SK-N-SH treated with all-trans-retinoic acid at 6 μM for 48 hours (cell line): ENCODE data around the gene PMM1.

Experiments used
- ARNTL ChIP-seq: fragments of 450-650 bp; formaldehyde crosslinking; IDR thresholded peaks from 2 replicates; pipeline ENCODE4 v1.5.0; 2020; ENCODE audit warnings: low read depth, mild to moderate bottlenecking, moderate library complexity, borderline replicate concordance
- ESRRG ChIP-seq: fragments of 250-450 bp; sonication (Bioruptor Pico); IDR thresholded peaks from 2 replicates; pipeline ENCODE4 v1.6.1; 2021; ENCODE audit warnings: mild to moderate bottlenecking
- GLIS3 ChIP-seq: fragments of 250-450 bp; sonication (Bioruptor Pico); IDR thresholded peaks from 2 replicates; pipeline ENCODE4 v1.5.0; 2020; ENCODE audit warnings: mild to moderate bottlenecking, moderate library complexity
- ISL1 ChIP-seq: fragments of 250-450 bp; sonication (Bioruptor Pico); IDR thresholded peaks from 2 replicates; pipeline ENCODE4 v2.1.2; 2022; ENCODE audit warnings: mild to moderate bottlenecking, moderate library complexity
- PATZ1 ChIP-seq: fragments of 250-450 bp; sonication (Bioruptor Pico); IDR thresholded peaks from 2 replicates; pipeline ENCODE4 v1.8.0; 2020; ENCODE audit warnings: mild to moderate bottlenecking, moderate library complexity, borderline replicate concordance
- PPARA ChIP-seq: fragments of 250-450 bp; sonication (Bioruptor Pico); IDR thresholded peaks from 2 replicates; pipeline ENCODE4 v1.5.0; 2020; ENCODE audit warnings: mild to moderate bottlenecking, borderline replicate concordance
- RARB ChIP-seq: fragments of 250-450 bp; sonication (Bioruptor Pico); IDR thresholded peaks from 2 replicates; pipeline ENCODE4 v1.8.0; 2021; ENCODE audit warnings: mild to moderate bottlenecking, moderate library complexity
- TSHZ2 ChIP-seq: fragments of 250-450 bp; sonication (Bioruptor Pico); IDR thresholded peaks from 2 replicates; pipeline ENCODE4 v1.5.0; 2020; ENCODE audit warnings: mild to moderate bottlenecking, moderate library complexity
- ZC3H10 ChIP-seq: fragments of 250-450 bp; sonication (Bioruptor Pico); IDR thresholded peaks from 2 replicates; pipeline ENCODE4 v1.5.1; 2021; ENCODE audit warnings: mild to moderate bottlenecking, moderate library complexity
- ZFP30 ChIP-seq: fragments of 450-650 bp; formaldehyde crosslinking; IDR thresholded peaks from 2 replicates; pipeline ENCODE4 v1.5.0; 2022; ENCODE audit warnings: mild to moderate bottlenecking, moderate library complexity

DNA sequence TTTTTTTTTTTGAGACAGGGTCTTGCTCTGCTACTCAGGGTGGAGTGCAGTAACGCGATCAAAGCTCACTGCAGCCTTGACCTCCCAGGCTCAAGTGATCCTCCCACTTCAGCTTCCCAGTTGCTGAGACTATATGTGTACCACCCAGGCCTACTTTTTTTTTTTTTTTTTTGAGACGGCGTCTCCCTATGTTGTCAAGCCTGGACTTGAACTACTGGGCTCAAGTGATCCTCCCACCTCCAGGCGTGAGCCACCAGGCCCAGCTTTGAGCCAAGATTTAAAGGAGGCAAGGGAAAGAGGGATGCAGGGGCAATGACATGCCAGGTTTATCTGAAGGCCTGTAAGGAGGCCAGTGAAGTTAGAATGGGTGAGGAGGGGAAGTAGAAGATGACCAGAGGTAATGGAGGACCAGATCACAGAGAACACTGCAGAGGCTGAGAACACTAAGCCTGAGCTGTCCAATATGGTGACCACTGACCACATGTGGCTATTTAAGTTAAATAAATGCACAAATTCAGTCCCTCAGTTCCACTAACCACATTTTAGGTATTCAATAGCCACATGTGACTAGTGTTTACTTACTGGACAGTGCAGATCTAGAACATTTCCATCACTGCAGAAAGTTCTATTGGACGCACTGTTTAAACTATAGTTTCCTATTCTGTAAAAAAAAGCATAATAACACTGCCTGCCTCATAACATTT lies 23.1 kb upstream of the PMM1 start:
- TF ChIP-seq ZFP30 (no peak), RARB (CRISPR knock-in tag) (no peak), PPARA (CRISPR knock-in tag) (no peak), ESRRG (CRISPR knock-in tag) (no peak), ARNTL (CRISPR knock-in tag) (no peak), ZC3H10 (CRISPR knock-in tag) (no peak), TSHZ2 (CRISPR knock-in tag) (no peak), ISL1 (no peak), GLIS3 (CRISPR knock-in tag) (no peak), PATZ1 (CRISPR knock-in tag) (no peak)
